ENCODE data around the gene HOXA7. TPM values are rescaled to one million over a fixed set of nuclear protein-coding genes. Genes with fewer than 3 reads are reported as not detected.
A peak's percentile ranks its signal among the peaks of the same experiment; 100 is the strongest.

The HOXA7 gene
- polyA plus RNA-seq, 1 of the 3 experiments (the other 2 are of a cell fraction), result not detected

- Histone ChIP-seq H3K9me2 (no peaks in the 10 kb centered on the region), H3K4me2 (no peak overlapping the region), H3K4me1 (ENCODE audit: control insufficient read depth in 1 of 2, insufficient read depth in 2 of 2, low read depth in 1 of 2, low read length in 1 of 2) (peaks cover 0 to 8% of the 10 kb centered on the region in 2 experiments; a peak in 1 of 4 replicates), H3K79me2 (ENCODE audit: insufficient read depth) (no peaks in the 10 kb centered on the region), H3K27ac (ENCODE audit: low read depth in 2 of 2, low read length in 1 of 2) (no peak overlapping the region), H2AFZ (ENCODE audit: low read depth) (no peak overlapping the region), H4K20me1 (ENCODE audit: insufficient read depth) (peaks cover 6% of the 10 kb centered on the region; the same call in 1 of the 2 replicates), H3K9ac (no peak overlapping the region), H3K4me3 (ENCODE audit: low read depth in 2 of 2, low read length in 1 of 2) (no peak overlapping the region), H3K9me3 (no peaks in the 10 kb centered on the region), H3K27me3 (ENCODE audit: insufficient read depth) (peaks cover 91% of the 10 kb centered on the region), H3F3A (replicated peaks; ENCODE audit: insufficient read depth) (peaks cover 10% of the 10 kb centered on the region), H3K36me3 (replicated peaks in 1 of 2; ENCODE audit: control insufficient read depth in 1 of 2, insufficient read depth in 2 of 2, low read length in 1 of 2) (no peaks in the 10 kb centered on the region)
- POLR2A ChIA-PET, result no interaction called here
- TF ChIP-seq MXI1 (IDR thresholded peaks at IDR 0.05; ENCODE audit: low read depth, low read length) (no peak), IRF3 (IDR thresholded peaks at IDR 0.05; ENCODE audit: low read depth, low read length) (no peak), TAF1 (IDR thresholded peaks at IDR 0.05; ENCODE audit: borderline replicate concordance, low read depth, low read length) (no peak), EZH2phosphoT487 (IDR thresholded peaks at IDR 0.05; ENCODE audit: borderline replicate concordance, low read depth) (peak; percentile 35; the same call in 1 of the 2 replicates)
- 40% methylated on average over 31 of the region's 35 CpGs for WGBS (ENCODE audit: low lambda C conversion rate)
- CTCF ChIA-PET, result interaction anchor here (0.5 to 11.7 kb wide), 9 partner anchors 10 to 1265 kb away, joined by 3 to 270 read pairs (median 5); partner anchors contain the start of genes HOXA3, HOXA5 and HOXA6
- DNase-seq, result no peak
Measured at GRCh38 chr7:27158436-27159265, 2.2 kb upstream of the HOXA7 start.

- no peak overlapping the region for H3K9ac ChIP-seq
- TF ChIP-seq EZH2phosphoT487 (IDR thresholded peaks at IDR 0.05; ENCODE audit: borderline replicate concordance, low read depth), result 0 out of 2 replicates have a peak, but pooled peaks have one; percentile 23
- TF ChIP-seq CHD2 (IDR thresholded peaks at IDR 0.05; ENCODE audit: low read length, partially characterized antibody), result no peak
- no peak for DNase-seq
- no peak overlapping the region for H3K4me3 ChIP-seq (ENCODE audit: low read depth in 2 of 2, low read length in 1 of 2)
- H3K9me3 ChIP-seq, result no peaks in the 10 kb centered on the region
- CTCF ChIA-PET, result interaction anchor here (0.6 to 11.7 kb wide), 8 partner anchors 10 to 1265 kb away, joined by 3 to 270 read pairs (median 6); partner anchors contain the start of genes HOXA11, HOXA3, HOXA5 and HOXA6
- no peak overlapping the region for H3K27ac ChIP-seq (ENCODE audit: low read depth in 2 of 2, low read length in 1 of 2)
- no peaks in the 10 kb centered on the region for H3K79me2 ChIP-seq (ENCODE audit: insufficient read depth)
- no peaks in the 10 kb centered on the region for H3K9me2 ChIP-seq
- peaks cover 6% of the 10 kb centered on the region; the same call in 1 of the 2 replicates for H4K20me1 ChIP-seq (ENCODE audit: insufficient read depth)
- peaks cover 91% of the 10 kb centered on the region for H3K27me3 ChIP-seq (ENCODE audit: insufficient read depth)
- H3K4me1 ChIP-seq (ENCODE audit: control insufficient read depth in 1 of 2, insufficient read depth in 2 of 2, low read depth in 1 of 2, low read length in 1 of 2), result peaks cover 0 to 8% of the 10 kb centered on the region in 2 experiments; a peak in 1 of 4 replicates
- H3F3A ChIP-seq (replicated peaks; ENCODE audit: insufficient read depth), result peaks cover 5% of the 10 kb centered on the region
- H3K36me3 ChIP-seq (replicated peaks in 1 of 2; ENCODE audit: control insufficient read depth in 1 of 2, insufficient read depth in 2 of 2, low read length in 1 of 2), result no peaks in the 10 kb centered on the region
- no peak overlapping the region for H3K4me2 ChIP-seq
- POLR2A ChIA-PET, result no interaction called here
- 38% methylated on average over 29 of the region's 30 CpGs for WGBS (ENCODE audit: low lambda C conversion rate)
- H2AFZ ChIP-seq (ENCODE audit: low read depth), result no peak overlapping the region
Measured at GRCh38 chr7:27157702-27158431, 1.4 kb upstream of the HOXA7 start.

Data from SK-N-SH (cell line).